Dermis microvascular lymphatic vessel endothelial cell (primary cell): ENCODE results near the gene GSE1. TPM values are rescaled to one million over a fixed set of nuclear protein-coding genes. Genes with fewer than 3 reads are reported as not detected.
"Not testable (repeated sequence)": the region's sequence is repeated elsewhere in the genome, so short reads cannot be mapped to it uniquely, and the experiment has no call there.

Source experiments
- DNase-seq, 2 donors: peaks; one replicate each; pipeline versions ENCODE4 v3.0.0 to v3.0.0-alpha.2; 2010; ENCODE audit warnings: low read depth in 2 of 2
- total RNA-seq: library from RNA; depleted of rRNA; stranded (reverse); fragments of >200 nt; gene quantifications from 2 replicates; pipeline ENCODE4 v1.2.1, GENCODE V29; 2014

Gene GSE1
- total RNA-seq, 1 donor from 2014 or later = 9.0 TPM

GRCh38 chr16:85589688-85590505 lies 23.2 kb upstream of the GSE1 start:
- DNase-seq = no peak

- DNase-seq = no peak
Measured at GRCh38 chr16:85590506-85590832, 22.7 kb upstream of the GSE1 start.

- DNase-seq = no peak
Measured at GRCh38 chr16:85591381-85591780, 21.7 kb upstream of the GSE1 start.

- DNase-seq = not testable (repeated sequence)
Measured at GRCh38 chr16:85592277-85592676, 20.8 kb upstream of the GSE1 start.

- DNase-seq = no peak
Measured at GRCh38 chr16:85592700-85593493, 20.2 kb upstream of the GSE1 start.

GRCh38 chr16:85593494-85594221 lies 19.5 kb upstream of the GSE1 start:
- DNase-seq = no peak

- no peak for DNase-seq
Measured at GRCh38 chr16:85594273-85594977, 18.7 kb upstream of the GSE1 start.

- no peak for DNase-seq
Measured at GRCh38 chr16:85594978-85595661, 18.0 kb upstream of the GSE1 start.

- DNase-seq = no peak
Measured at GRCh38 chr16:85595812-85596502, 17.2 kb upstream of the GSE1 start.

- no peak for DNase-seq
Measured at GRCh38 chr16:85598141-85598540, 15.0 kb upstream of the GSE1 start.

- DNase-seq = no peak
Measured at GRCh38 chr16:85600078-85600477, 13.0 kb upstream of the GSE1 start.

GRCh38 chr16:85600530-85601271 lies 12.4 kb upstream of the GSE1 start:
- no peak for DNase-seq

- no peak for DNase-seq
Measured at GRCh38 chr16:85601272-85601639, 11.9 kb upstream of the GSE1 start.

- no peak for DNase-seq
Measured at GRCh38 chr16:85601730-85602401, 11.3 kb upstream of the GSE1 start.

GRCh38 chr16:85602402-85603202 lies 10.5 kb upstream of the GSE1 start:
- no peak for DNase-seq

- DNase-seq = no peak
Measured at GRCh38 chr16:85603203-85603755, 9.8 kb upstream of the GSE1 start.

- DNase-seq = no peak
Measured at GRCh38 chr16:85604145-85604705, 8.9 kb upstream of the GSE1 start.
